ENCODE results near the gene ALAS1.
"Not testable (repeated sequence)": the region's sequence is repeated elsewhere in the genome, so short reads cannot be mapped to it uniquely, and the experiment has no call there.

The ALAS1 gene

GRCh38 chr3:52197842-52198625, at the start of gene ALAS1:
TSS of gene ALAS1 (plus strand) at chr3:52198160. CDS start at chr3:52199242, 1,082 bp downstream.
- no peak for DNase-seq

GRCh38 chr3:52149021-52149420, 48.9 kb upstream of the ALAS1 start:
- no peak for DNase-seq

GRCh38 chr3:52149726-52150125, 48.2 kb upstream of the ALAS1 start:
- DNase-seq = no peak

GRCh38 chr3:52150357-52150756, 47.6 kb upstream of the ALAS1 start:
- no peak for DNase-seq

GRCh38 chr3:52150860-52151259, 47.1 kb upstream of the ALAS1 start:
- no peak for DNase-seq

- not testable (repeated sequence) for DNase-seq
Measured at GRCh38 chr3:52151991-52152390, 46.0 kb upstream of the ALAS1 start.

- DNase-seq = no peak
Measured at GRCh38 chr3:52153389-52154096, 44.4 kb upstream of the ALAS1 start.

- no peak for DNase-seq
Measured at GRCh38 chr3:52154135-52155094, 43.5 kb upstream of the ALAS1 start, which contains the start of gene POC1A. TSS of gene POC1A (minus strand) at chr3:52154423. CDS start at chr3:52154372, 51 bp downstream.

- no peak for DNase-seq
Measured at GRCh38 chr3:52155912-52156311, 42.0 kb upstream of the ALAS1 start.

- no peak for DNase-seq
Measured at GRCh38 chr3:52159503-52159902, 38.5 kb upstream of the ALAS1 start.

GRCh38 chr3:52162250-52162872, 35.6 kb upstream of the ALAS1 start:
- DNase-seq = no peak

GRCh38 chr3:52167240-52167639, 30.7 kb upstream of the ALAS1 start:
- no peak for DNase-seq

GRCh38 chr3:52170217-52170616, 27.7 kb upstream of the ALAS1 start:
- not testable (repeated sequence) for DNase-seq

GRCh38 chr3:52171514-52172261, 26.3 kb upstream of the ALAS1 start:
- DNase-seq = no peak

GRCh38 chr3:52172262-52172757, 25.6 kb upstream of the ALAS1 start:
- no peak for DNase-seq

- DNase-seq = no peak
Measured at GRCh38 chr3:52173101-52173500, 24.9 kb upstream of the ALAS1 start.

- DNase-seq = no peak
Measured at GRCh38 chr3:52174896-52175295, 23.1 kb upstream of the ALAS1 start.

- DNase-seq = no peak
Measured at GRCh38 chr3:52175416-52176179, 22.4 kb upstream of the ALAS1 start.

- DNase-seq = no peak
Measured at GRCh38 chr3:52176180-52176752, 21.7 kb upstream of the ALAS1 start.

- DNase-seq = no peak
Measured at GRCh38 chr3:52176951-52177700, 20.8 kb upstream of the ALAS1 start.

All from cortex of kidney (tissue), 1 donor.